Epithelial cell of esophagus (primary cell): ENCODE results near the gene GBGT1.

Experiments used
- DNase-seq: peaks from one replicate; pipeline ENCODE4 v3.0.0; 2010; ENCODE audit warnings: low read depth
- H3K4me3 ChIP-seq: 2 replicates; pipeline ENCODE4 v1.5.1; 2011; ENCODE audit warnings: mild to moderate bottlenecking, low read length, control low read depth
- CTCF ChIP-seq: IDR thresholded peaks from 2 replicates; pipeline ENCODE4 v1.5.1; 2011; ENCODE audit warnings: low read depth, mild to moderate bottlenecking, low read length, control low read depth, inconsistent platforms; ENCODE audit not compliant: insufficient read depth; ENCODE audit errors: missing control alignments

Gene GBGT1

GRCh38 chr9:133122605-133122934 is 41.1 kb downstream of the GBGT1 start:
- no peak overlapping the region for H3K4me3 ChIP-seq
- TF ChIP-seq CTCF = no peak
- no peak for DNase-seq

- no peak for TF ChIP-seq CTCF
- no peak overlapping the region for H3K4me3 ChIP-seq
- no peak for DNase-seq
Measured at GRCh38 chr9:133121915-133122550, 41.7 kb downstream of the GBGT1 start.

GRCh38 chr9:133121198-133121914 is 42.4 kb downstream of the GBGT1 start, which contains the start of gene RALGDS:
Gene RALGDS (minus strand): TSS chr9:133121240. CDS start chr9:133121154, 86 bp downstream.
- TF ChIP-seq CTCF = no peak
- DNase-seq = peak; percentile 92

GRCh38 chr9:133120501-133121197 is 43.1 kb downstream of the GBGT1 start:
- peak overlapping the region; percentile 68 for H3K4me3 ChIP-seq
- no peak for TF ChIP-seq CTCF
- DNase-seq = no peak

More at GRCh38 chr9:133121198-133121914, 42.4 kb downstream of the GBGT1 start, which contains the start of gene RALGDS:
- H3K4me3 ChIP-seq = peak within 1 kb of the TSS; percentile 68

GRCh38 chr9:133119846-133120500 is 43.7 kb downstream of the GBGT1 start:
- TF ChIP-seq CTCF = no peak
- peak overlapping the region; percentile 68 for H3K4me3 ChIP-seq
- peak; percentile 62 for DNase-seq

- peak overlapping the region; percentile 68 for H3K4me3 ChIP-seq
- TF ChIP-seq CTCF = no peak
- no peak for DNase-seq
Measured at GRCh38 chr9:133119103-133119845, 44.4 kb downstream of the GBGT1 start.
